SK-N-SH treated with all-trans-retinoic acid at 6 μM for 48 hours (cell line): ENCODE results near the gene TRMT61A.

ENCODE experiments used
- ARNTL ChIP-seq: fragments of 450-650 bp; formaldehyde crosslinking; IDR thresholded peaks from 2 replicates; pipeline ENCODE4 v1.5.0; 2020; ENCODE audit warnings: low read depth, mild to moderate bottlenecking, moderate library complexity, borderline replicate concordance
- CSDC2 ChIP-seq: fragments of 250-450 bp; sonication (Bioruptor Pico); IDR thresholded peaks from 2 replicates; pipeline ENCODE4 v1.5.0; 2020; ENCODE audit warnings: mild to moderate bottlenecking, moderate library complexity
- ESRRG ChIP-seq: fragments of 250-450 bp; sonication (Bioruptor Pico); IDR thresholded peaks from 2 replicates; pipeline ENCODE4 v1.6.1; 2021; ENCODE audit warnings: mild to moderate bottlenecking
- ISL1 ChIP-seq: fragments of 250-450 bp; sonication (Bioruptor Pico); IDR thresholded peaks from 2 replicates; pipeline ENCODE4 v2.1.2; 2022; ENCODE audit warnings: mild to moderate bottlenecking, moderate library complexity
- RARB ChIP-seq: fragments of 250-450 bp; sonication (Bioruptor Pico); IDR thresholded peaks from 2 replicates; pipeline ENCODE4 v1.8.0; 2021; ENCODE audit warnings: mild to moderate bottlenecking, moderate library complexity
- TCF4 ChIP-seq: fragments of 250-450 bp; sonication (Bioruptor Pico); IDR thresholded peaks from 2 replicates; pipeline ENCODE4 v1.8.0; 2021; ENCODE audit warnings: mild to moderate bottlenecking, moderate library complexity, borderline replicate concordance
- ZC3H10 ChIP-seq: fragments of 250-450 bp; sonication (Bioruptor Pico); IDR thresholded peaks from 2 replicates; pipeline ENCODE4 v1.5.1; 2021; ENCODE audit warnings: mild to moderate bottlenecking, moderate library complexity
- ZFP3 ChIP-seq: fragments of 250-450 bp; sonication (Bioruptor Pico); IDR thresholded peaks from 2 replicates; pipeline ENCODE4 v1.5.0; 2020; ENCODE audit warnings: mild to moderate bottlenecking, moderate library complexity
- ZNF565 ChIP-seq: fragments of 450-650 bp; formaldehyde crosslinking; conservative IDR thresholded peaks from 2 replicates; pipeline ENCODE4 v1.5.0; 2020; ENCODE audit warnings: low read depth, mild to moderate bottlenecking, moderate library complexity
- TF ChIP-seq, protein P1 (sequence below): fragments of 250-450 bp; sonication (Bioruptor Pico); IDR thresholded peaks from 2 replicates; pipeline ENCODE4 v1.5.0; 2020; ENCODE audit warnings: mild to moderate bottlenecking, moderate library complexity
- TF ChIP-seq, protein P2 (sequence below): fragments of 250-450 bp; sonication (Bioruptor Pico); IDR thresholded peaks from 2 replicates; pipeline ENCODE4 v1.8.0; 2020; ENCODE audit warnings: mild to moderate bottlenecking, moderate library complexity, borderline replicate concordance
- TF ChIP-seq, protein P3 (sequence below): fragments of 250-450 bp; sonication (Bioruptor Pico); IDR thresholded peaks from 2 replicates; pipeline ENCODE4 v1.5.1; 2020; ENCODE audit warnings: low read depth, mild to moderate bottlenecking, moderate library complexity

DNA sequence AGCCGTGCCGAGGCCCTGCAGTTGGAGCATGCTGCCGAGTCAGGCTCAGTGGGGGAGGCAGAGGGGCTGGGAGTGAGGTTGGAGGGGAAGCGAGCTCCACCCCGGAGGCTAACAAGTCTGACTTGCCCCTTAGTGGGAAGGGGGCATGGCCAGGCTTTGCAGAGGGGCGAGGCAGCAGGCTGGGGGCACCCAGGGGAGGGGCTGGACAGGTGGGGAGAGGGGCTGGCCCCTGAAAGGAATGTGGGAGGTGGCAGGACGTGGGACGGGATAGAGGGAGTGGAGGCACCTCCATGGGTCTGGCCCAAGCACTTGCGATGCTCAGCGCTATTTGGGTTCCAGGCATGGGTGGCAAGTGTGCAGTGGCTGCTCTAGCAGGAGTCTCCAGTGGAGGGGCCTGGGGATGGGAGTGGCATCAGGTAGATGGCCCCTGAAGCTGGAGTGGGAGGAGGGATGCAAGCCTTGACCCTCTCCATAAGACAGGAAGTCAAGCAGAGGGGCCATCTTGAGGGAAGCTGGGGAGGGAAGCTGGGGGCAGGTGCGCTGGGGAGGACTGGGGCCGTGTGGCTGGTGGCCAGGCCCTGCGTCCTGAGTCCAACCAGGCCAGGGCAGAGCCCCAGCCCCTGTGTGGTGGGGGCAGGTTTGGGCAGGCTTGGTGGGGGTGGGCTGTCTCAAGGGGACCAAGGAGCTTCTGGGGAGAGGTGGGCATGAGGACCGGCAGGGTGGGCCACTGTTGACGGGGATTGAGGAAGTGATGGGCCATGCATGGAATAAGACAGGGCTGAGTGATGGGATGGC is 2.6 kb downstream of the TRMT61A start:
- TF ChIP-seq ARNTL (CRISPR knock-in tag) (no peak), ZNF565 (CRISPR knock-in tag) (no peak), ZC3H10 (CRISPR knock-in tag) (no peak), ZFP3 (no peak), TCF4 (CRISPR knock-in tag) (no peak), RARB (no peak), ISL1 (CRISPR knock-in tag) (no peak), CSDC2 (no peak), ESRRG (CRISPR knock-in tag) (no peak)
- TF ChIP-seq, protein P1, sequence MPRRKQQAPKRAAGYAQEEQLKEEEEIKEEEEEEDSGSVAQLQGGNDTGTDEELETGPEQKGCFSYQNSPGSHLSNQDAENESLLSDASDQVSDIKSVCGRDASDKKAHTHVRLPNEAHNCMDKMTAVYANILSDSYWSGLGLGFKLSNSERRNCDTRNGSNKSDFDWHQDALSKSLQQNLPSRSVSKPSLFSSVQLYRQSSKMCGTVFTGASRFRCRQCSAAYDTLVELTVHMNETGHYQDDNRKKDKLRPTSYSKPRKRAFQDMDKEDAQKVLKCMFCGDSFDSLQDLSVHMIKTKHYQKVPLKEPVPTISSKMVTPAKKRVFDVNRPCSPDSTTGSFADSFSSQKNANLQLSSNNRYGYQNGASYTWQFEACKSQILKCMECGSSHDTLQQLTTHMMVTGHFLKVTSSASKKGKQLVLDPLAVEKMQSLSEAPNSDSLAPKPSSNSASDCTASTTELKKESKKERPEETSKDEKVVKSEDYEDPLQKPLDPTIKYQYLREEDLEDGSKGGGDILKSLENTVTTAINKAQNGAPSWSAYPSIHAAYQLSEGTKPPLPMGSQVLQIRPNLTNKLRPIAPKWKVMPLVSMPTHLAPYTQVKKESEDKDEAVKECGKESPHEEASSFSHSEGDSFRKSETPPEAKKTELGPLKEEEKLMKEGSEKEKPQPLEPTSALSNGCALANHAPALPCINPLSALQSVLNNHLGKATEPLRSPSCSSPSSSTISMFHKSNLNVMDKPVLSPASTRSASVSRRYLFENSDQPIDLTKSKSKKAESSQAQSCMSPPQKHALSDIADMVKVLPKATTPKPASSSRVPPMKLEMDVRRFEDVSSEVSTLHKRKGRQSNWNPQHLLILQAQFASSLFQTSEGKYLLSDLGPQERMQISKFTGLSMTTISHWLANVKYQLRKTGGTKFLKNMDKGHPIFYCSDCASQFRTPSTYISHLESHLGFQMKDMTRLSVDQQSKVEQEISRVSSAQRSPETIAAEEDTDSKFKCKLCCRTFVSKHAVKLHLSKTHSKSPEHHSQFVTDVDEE (CRISPR knock-in tag), result no peak
- TF ChIP-seq, protein P2, sequence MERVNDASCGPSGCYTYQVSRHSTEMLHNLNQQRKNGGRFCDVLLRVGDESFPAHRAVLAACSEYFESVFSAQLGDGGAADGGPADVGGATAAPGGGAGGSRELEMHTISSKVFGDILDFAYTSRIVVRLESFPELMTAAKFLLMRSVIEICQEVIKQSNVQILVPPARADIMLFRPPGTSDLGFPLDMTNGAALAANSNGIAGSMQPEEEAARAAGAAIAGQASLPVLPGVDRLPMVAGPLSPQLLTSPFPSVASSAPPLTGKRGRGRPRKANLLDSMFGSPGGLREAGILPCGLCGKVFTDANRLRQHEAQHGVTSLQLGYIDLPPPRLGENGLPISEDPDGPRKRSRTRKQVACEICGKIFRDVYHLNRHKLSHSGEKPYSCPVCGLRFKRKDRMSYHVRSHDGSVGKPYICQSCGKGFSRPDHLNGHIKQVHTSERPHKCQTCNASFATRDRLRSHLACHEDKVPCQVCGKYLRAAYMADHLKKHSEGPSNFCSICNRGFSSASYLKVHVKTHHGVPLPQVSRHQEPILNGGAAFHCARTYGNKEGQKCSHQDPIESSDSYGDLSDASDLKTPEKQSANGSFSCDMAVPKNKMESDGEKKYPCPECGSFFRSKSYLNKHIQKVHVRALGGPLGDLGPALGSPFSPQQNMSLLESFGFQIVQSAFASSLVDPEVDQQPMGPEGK (CRISPR knock-in tag), result no peak
- TF ChIP-seq, protein P3, sequence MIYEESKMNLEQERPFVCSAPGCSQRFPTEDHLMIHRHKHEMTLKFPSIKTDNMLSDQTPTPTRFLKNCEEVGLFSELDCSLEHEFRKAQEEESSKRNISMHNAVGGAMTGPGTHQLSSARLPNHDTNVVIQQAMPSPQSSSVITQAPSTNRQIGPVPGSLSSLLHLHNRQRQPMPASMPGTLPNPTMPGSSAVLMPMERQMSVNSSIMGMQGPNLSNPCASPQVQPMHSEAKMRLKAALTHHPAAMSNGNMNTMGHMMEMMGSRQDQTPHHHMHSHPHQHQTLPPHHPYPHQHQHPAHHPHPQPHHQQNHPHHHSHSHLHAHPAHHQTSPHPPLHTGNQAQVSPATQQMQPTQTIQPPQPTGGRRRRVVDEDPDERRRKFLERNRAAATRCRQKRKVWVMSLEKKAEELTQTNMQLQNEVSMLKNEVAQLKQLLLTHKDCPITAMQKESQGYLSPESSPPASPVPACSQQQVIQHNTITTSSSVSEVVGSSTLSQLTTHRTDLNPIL (CRISPR knock-in tag), result no peak
